HL-60 (cell line): ENCODE results near the gene LY86.

Experiments
- DNase-seq, 2 experiments: peaks; one replicate each; pipeline ENCODE4 v3.0.0-alpha.2; 2010 to 2020; ENCODE audit warnings: low read depth in 1 of 2, low spot score in 1 of 2
- H3K27ac ChIP-seq: fragments of 250-450 bp; sonication (Bioruptor Pico); replicated peaks from 2 replicates; pipeline ENCODE4 v1.5.1; 2020; ENCODE audit warnings: mild to moderate bottlenecking, moderate library complexity
- H3K27me3 ChIP-seq: fragments of 250-450 bp; sonication (Bioruptor Pico); 2 replicates; pipeline ENCODE4 v1.5.1; 2021; ENCODE audit warnings: mild to moderate bottlenecking, moderate library complexity; ENCODE audit not compliant: insufficient read depth, poor library complexity, severe bottlenecking
- H3K4me3 ChIP-seq: replicated peaks from 2 replicates; pipeline ENCODE4 v1.5.1; 2011; ENCODE audit warnings: mild to moderate bottlenecking, control low read depth, low read length; ENCODE audit not compliant: insufficient read depth
- CTCF ChIP-seq: IDR thresholded peaks from one replicate; pipeline ENCODE4 v1.5.1; 2011; ENCODE audit warnings: low read length, control low read depth, inconsistent platforms; ENCODE audit not compliant: insufficient read depth
- GABPA ChIP-seq: IDR thresholded peaks from 2 replicates; pipeline ENCODE4 v1.6.1; 2012; ENCODE audit warnings: low read depth
- POLR2AphosphoS5 ChIP-seq: IDR thresholded peaks from 2 replicates; pipeline ENCODE4 v1.6.1; 2012; ENCODE audit warnings: low read depth
- REST ChIP-seq: IDR thresholded peaks from 2 replicates; pipeline ENCODE4 v1.6.1; 2012; ENCODE audit warnings: low read depth; ENCODE audit not compliant: insufficient replicate concordance
- SPI1 ChIP-seq: IDR thresholded peaks from 2 replicates; pipeline ENCODE4 v1.6.1; 2012; ENCODE audit warnings: low read depth, mild to moderate bottlenecking, borderline replicate concordance

LY86 gene

GRCh38 chr6:6623553-6623952 is 35.0 kb downstream of the LY86 start:
- H3K27ac ChIP-seq: no peak overlapping the region
- H3K4me3 ChIP-seq: no peak overlapping the region
- no peak for DNase-seq
- TF ChIP-seq REST (no peak), GABPA (no peak), SPI1 (no peak), POLR2AphosphoS5 (no peak), CTCF (no peak)
- no peaks in the 10 kb centered on the region for H3K27me3 ChIP-seq

- H3K27me3 ChIP-seq: no peaks in the 10 kb centered on the region
- DNase-seq: no peak
- no peak overlapping the region for H3K27ac ChIP-seq
- H3K4me3 ChIP-seq: no peak overlapping the region
- no peak for TF ChIP-seq GABPA
- no peak for TF ChIP-seq REST
- no peak for TF ChIP-seq CTCF
- no peak for TF ChIP-seq SPI1
- TF ChIP-seq POLR2AphosphoS5: no peak
Observed at GRCh38 chr6:6624269-6624990, 35.9 kb downstream of the LY86 start.

- Histone ChIP-seq H3K4me3 (no peak overlapping the region), H3K27ac (no peak overlapping the region), H3K27me3 (no peaks in the 10 kb centered on the region)
- TF ChIP-seq REST: no peak
- no peak for TF ChIP-seq SPI1
- no peak for TF ChIP-seq GABPA
- no peak for TF ChIP-seq CTCF
- no peak for TF ChIP-seq POLR2AphosphoS5
- DNase-seq: no peak
Observed at GRCh38 chr6:6626187-6626586, 37.7 kb downstream of the LY86 start.
